Lung (tissue), 12 donors: ENCODE data around the gene SNCAIP. TPM values are rescaled to one million over a fixed set of nuclear protein-coding genes. Genes with fewer than 3 reads are reported as not detected.

Experiments
- ATAC-seq: fragments of 200-7000 bp; cut with Tn5 transposase; one replicate; pipeline ENCODE4 v1.9.1; 2020; ENCODE audit warnings: moderate number of reproducible peaks; ENCODE audit not compliant: insufficient read depth, low FRiP score
- DNase-seq, 3 donors: peaks; one replicate each; pipeline ENCODE4 v3.0.0-alpha.2; 2013 to 2017
- H3K27ac ChIP-seq, 2 donors: one replicate each; pipeline ENCODE4 v1.5.1; 2013; ENCODE audit warnings: mild to moderate bottlenecking in 2 of 2, moderate library complexity in 2 of 2, control low read depth in 1 of 2, inconsistent platforms in 1 of 2, low read depth in 1 of 2, low read length in 1 of 2
- H3K27me3 ChIP-seq, 3 donors: one replicate each; pipeline ENCODE4 v1.5.1; 2013; ENCODE audit warnings: low read length in 2 of 3; ENCODE audit not compliant: control insufficient read depth in 3 of 3, insufficient read depth in 3 of 3
- H3K36me3 ChIP-seq, 4 donors: one replicate each; pipeline ENCODE4 v1.5.1; 2013; ENCODE audit warnings: low read length in 4 of 4, mild to moderate bottlenecking in 1 of 4, moderate library complexity in 1 of 4; ENCODE audit not compliant: control insufficient read depth in 4 of 4, insufficient read depth in 4 of 4
- H3K4me1 ChIP-seq, 5 donors: one replicate each; pipeline ENCODE4 v1.5.1; 2013; ENCODE audit warnings: low read length in 5 of 5, mild to moderate bottlenecking in 2 of 5, moderate library complexity in 1 of 5; ENCODE audit not compliant: control insufficient read depth in 5 of 5, insufficient read depth in 5 of 5
- H3K4me3 ChIP-seq: one replicate; pipeline ENCODE4 v1.5.1; 2013; ENCODE audit warnings: mild to moderate bottlenecking, control low read depth, moderate library complexity
- H3K9ac ChIP-seq, 2 donors: one replicate each; pipeline ENCODE4 v1.5.1; 2013; ENCODE audit warnings: low read length in 2 of 2, control low read depth in 1 of 2; ENCODE audit not compliant: insufficient read depth in 1 of 2
- H3K9me3 ChIP-seq, 4 donors: one replicate each; pipeline ENCODE4 v1.5.1; 2013; ENCODE audit warnings: low read length in 3 of 4, mild to moderate bottlenecking in 1 of 4, moderate library complexity in 1 of 4; ENCODE audit not compliant: control insufficient read depth in 4 of 4, insufficient read depth in 3 of 4
- WGBS, 2 donors: extraction: QIAGEN DNeasy Blood & Tissue Kit; methylation state at CpG; one replicate each; pipeline ENCODE4 v1.1.7; 2013; 5-methylcytosine and 5-hydroxymethylcytosine counted together
- polyA plus RNA-seq, 2 donors: library from polyadenylated mRNA; stranded (reverse); fragments of 200-250 nt; gene quantifications; one replicate each; pipeline ENCODE4 v1.2.1, GENCODE V29; 2013
- total RNA-seq, 2 donors: library from RNA; depleted of rRNA in 1 of 2; stranded (reverse); fragments of >200 nt in 1 of 2; gene quantifications; one replicate each; pipeline ENCODE4 v1.2.1, GENCODE V29; 2014 to 2021
- TF ChIP-seq, protein P1 (sequence below): IDR thresholded peaks from 2 replicates; pipeline ENCODE4 v1.5.1; 2012; ENCODE audit warnings: mild to moderate bottlenecking; ENCODE audit errors: control extremely low read depth, extremely low read depth
- donor health status: control.
- donor health status: control.
- donor health status: Bipolar disorder and iron deficiency.
- donor health status: healthy.
- donor health status: DM: yes; HTN: yes; CAD: no.

Gene SNCAIP
- total and polyA plus RNA-seq, 4 donors: 1.4 to 25.7 (median 4.7) TPM

DNA sequence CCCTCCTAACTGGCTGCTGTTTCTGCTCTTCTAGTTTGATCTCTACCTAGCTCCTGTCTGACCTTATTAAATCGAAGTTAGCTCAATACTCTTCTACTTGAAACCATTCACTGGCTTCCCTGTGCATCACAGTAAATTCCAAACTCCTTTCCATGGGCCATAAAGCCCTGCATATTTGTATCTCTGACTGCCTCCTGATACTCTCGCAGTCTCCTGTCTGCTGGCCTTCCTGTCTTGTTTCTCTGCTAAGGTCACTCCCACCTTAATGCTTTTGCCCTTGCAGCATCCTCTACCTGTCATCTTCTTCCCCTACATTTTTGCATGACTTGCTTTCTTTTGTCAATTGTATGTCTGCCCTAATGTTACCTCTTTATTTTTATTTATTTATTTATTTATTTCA, 44.8 kb downstream of the SNCAIP start:
- Histone ChIP-seq H3K36me3 (no peaks in the 10 kb centered on the region), H3K27ac (no peak overlapping the region), H3K9me3 (no peaks in the 10 kb centered on the region), H3K9ac (no peak overlapping the region), H3K4me1 (peaks cover 0 to 23% (median 1%) of the 10 kb centered on the region in 5 donors), H3K27me3 (no peaks in the 10 kb centered on the region), H3K4me3 (no peak overlapping the region)
- 87 to 88% methylated on average over 2 of the region's 2 CpGs for WGBS, 2 donors
- TF ChIP-seq, protein P1, sequence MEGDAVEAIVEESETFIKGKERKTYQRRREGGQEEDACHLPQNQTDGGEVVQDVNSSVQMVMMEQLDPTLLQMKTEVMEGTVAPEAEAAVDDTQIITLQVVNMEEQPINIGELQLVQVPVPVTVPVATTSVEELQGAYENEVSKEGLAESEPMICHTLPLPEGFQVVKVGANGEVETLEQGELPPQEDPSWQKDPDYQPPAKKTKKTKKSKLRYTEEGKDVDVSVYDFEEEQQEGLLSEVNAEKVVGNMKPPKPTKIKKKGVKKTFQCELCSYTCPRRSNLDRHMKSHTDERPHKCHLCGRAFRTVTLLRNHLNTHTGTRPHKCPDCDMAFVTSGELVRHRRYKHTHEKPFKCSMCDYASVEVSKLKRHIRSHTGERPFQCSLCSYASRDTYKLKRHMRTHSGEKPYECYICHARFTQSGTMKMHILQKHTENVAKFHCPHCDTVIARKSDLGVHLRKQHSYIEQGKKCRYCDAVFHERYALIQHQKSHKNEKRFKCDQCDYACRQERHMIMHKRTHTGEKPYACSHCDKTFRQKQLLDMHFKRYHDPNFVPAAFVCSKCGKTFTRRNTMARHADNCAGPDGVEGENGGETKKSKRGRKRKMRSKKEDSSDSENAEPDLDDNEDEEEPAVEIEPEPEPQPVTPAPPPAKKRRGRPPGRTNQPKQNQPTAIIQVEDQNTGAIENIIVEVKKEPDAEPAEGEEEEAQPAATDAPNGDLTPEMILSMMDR: no peak
- ATAC-seq (no peak), DNase-seq (no peak)

DNA sequence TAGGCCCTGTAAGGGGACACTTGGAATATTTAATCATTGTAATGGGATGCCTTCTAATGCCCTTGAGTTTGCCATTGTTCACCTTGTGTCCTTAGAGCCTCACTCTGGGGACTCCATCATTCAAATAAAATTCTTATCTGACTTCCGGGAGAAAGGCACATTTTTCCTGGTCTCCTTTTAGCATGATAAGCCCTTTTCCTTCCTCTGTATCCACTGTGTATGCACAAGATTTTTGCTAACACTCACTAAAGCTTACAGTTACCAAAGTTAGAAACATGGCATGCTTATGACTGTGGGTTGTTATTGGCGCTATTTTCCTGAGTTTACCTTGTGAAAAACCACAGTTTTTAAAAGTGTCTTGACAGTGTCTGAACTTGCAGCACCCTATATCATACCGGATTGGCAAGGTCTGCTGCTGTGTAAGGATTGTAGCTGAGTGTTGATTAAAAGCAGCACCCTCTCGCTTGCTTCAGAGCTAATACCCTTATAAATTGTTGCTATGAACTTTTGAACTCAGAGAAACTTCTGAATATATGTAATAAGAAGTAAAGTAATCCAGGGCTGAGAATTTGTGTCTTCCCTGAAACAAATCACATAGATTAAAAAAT, 46.4 kb downstream of the SNCAIP start:
- WGBS, 2 donors: 26 to 29% methylated on average over 4 of the region's 4 CpGs
- TF ChIP-seq, protein P1: no peak
- no peak for ATAC-seq

DNA sequence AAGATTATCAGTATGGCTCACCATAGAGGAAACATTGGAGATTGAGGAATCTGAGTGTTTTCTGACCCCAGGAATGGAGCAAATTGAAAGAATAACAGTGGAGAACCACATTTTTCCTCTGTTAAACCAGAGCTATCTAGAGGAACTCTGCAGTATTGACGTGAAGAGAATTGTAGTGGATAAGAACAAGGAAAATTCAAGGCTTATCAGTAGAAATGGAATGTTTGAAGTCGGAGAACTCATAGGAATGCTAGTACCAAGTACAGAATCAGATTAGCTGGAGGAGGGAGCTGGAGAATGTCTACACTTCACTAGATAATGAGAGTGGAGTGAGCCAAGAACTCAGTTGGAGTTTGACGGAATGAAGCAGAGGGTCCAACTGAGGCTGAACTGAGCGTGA, 50.3 kb downstream of the SNCAIP start:
- no peaks in the 10 kb centered on the region for H3K36me3 ChIP-seq
- ATAC-seq (no peak), DNase-seq (no peak)
- H3K27ac ChIP-seq: no peak overlapping the region
- peaks cover 0 to 19% (median 0%) of the 10 kb centered on the region in 5 donors for H3K4me1 ChIP-seq
- TF ChIP-seq, protein P1: no peak
- no peaks in the 10 kb centered on the region for H3K9me3 ChIP-seq
- no peak overlapping the region for H3K9ac ChIP-seq
- 74 to 85% methylated on average over 4 of the region's 4 CpGs for WGBS, 2 donors
- no peak overlapping the region for H3K4me3 ChIP-seq
- no peaks in the 10 kb centered on the region for H3K27me3 ChIP-seq

More for the DNA sequence above, 46.4 kb downstream of the SNCAIP start:
- H3K4me3 ChIP-seq: no peak overlapping the region
- no peaks in the 10 kb centered on the region for H3K9me3 ChIP-seq
- no peaks in the 10 kb centered on the region for H3K36me3 ChIP-seq
- no peak overlapping the region for H3K9ac ChIP-seq
- H3K27ac ChIP-seq: no peak overlapping the region
- no peaks in the 10 kb centered on the region for H3K27me3 ChIP-seq
- DNase-seq: peak in 2 of 3 donors; percentile 45 to 60
- H3K4me1 ChIP-seq: peaks cover 0 to 25% (median 1%) of the 10 kb centered on the region in 5 donors

DNA sequence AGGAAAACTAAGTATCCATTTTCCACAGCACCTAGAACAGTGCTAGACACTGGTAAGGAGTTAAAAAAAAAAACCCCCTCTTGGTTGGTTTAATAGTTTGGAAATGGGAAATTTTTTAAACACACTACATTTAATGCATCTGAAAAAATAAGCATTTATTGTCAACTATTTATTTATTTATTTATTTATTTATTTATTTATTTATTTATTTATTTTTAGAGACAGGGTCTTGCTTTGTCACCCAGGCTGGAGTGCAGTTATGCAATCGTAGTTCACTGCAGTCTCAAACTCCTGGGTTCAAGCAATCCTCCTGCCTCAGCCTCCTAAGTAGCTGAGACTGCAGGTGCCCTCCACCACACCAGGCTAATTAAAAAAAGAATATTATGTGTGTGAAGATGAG, 51.6 kb downstream of the SNCAIP start:
- Histone ChIP-seq H3K27ac (no peak overlapping the region), H3K36me3 (no peaks in the 10 kb centered on the region), H3K4me3 (no peak overlapping the region), H3K27me3 (no peaks in the 10 kb centered on the region), H3K9me3 (no peaks in the 10 kb centered on the region), H3K4me1 (peaks cover 0 to 24% (median 0%) of the 10 kb centered on the region in 5 donors), H3K9ac (no peak overlapping the region)
- WGBS, 2 donors: 88 to 94% methylated on average over 1 of the region's 1 CpG
- no peak for ATAC-seq
- TF ChIP-seq, protein P1: no peak
- DNase-seq: no peak
